ENCODE data around the gene UGT1A8.
"Not testable (repeated sequence)": the region's sequence is repeated elsewhere in the genome, so short reads cannot be mapped to it uniquely, and the experiment has no call there.

Gene UGT1A8

GRCh38 chr2:233736868-233737653 lies 119.6 kb downstream of the UGT1A8 start:
- H3K36me3 ChIP-seq (ENCODE audit: control insufficient read depth in 4 of 4, insufficient read depth in 4 of 4, low read length in 3 of 4); CTCF ChIA-PET; H3K4me3 ChIP-seq (ENCODE audit: control insufficient read depth in 1 of 7, extremely low read depth in 1 of 7, insufficient read depth in 4 of 7, low read depth in 2 of 7, low read length in 6 of 7); H3K27me3 ChIP-seq (replicated peaks in 2 of 5; ENCODE audit: control insufficient read depth in 4 of 5, insufficient read depth in 5 of 5, low read length in 4 of 5); POLR2A ChIA-PET; H3K27ac ChIP-seq (ENCODE audit: insufficient read depth in 1 of 2, low read depth in 1 of 2, low read length in 2 of 2, poor library complexity in 1 of 2, severe bottlenecking in 2 of 2); H3K4me1 ChIP-seq (ENCODE audit: control extremely low read depth in 1 of 4, control insufficient read depth in 4 of 4, insufficient read depth in 4 of 4, low read length in 3 of 4); H3K9me3 ChIP-seq (ENCODE audit: control extremely low read depth in 1 of 5, control insufficient read depth in 4 of 5, insufficient read depth in 2 of 5, low read depth in 1 of 5, low read length in 4 of 5); DNase-seq: not testable (repeated sequence)
- 96% methylated on average over 12 of the region's 14 CpGs for WGBS (ENCODE audit: insufficient coverage)

- Histone ChIP-seq H3K36me3 (ENCODE audit: control insufficient read depth in 4 of 4, insufficient read depth in 4 of 4, low read length in 3 of 4) (no peaks in the 10 kb centered on the region), H3K27ac (ENCODE audit: insufficient read depth in 1 of 2, low read depth in 1 of 2, low read length in 2 of 2, poor library complexity in 1 of 2, severe bottlenecking in 2 of 2) (no peak overlapping the region), H3K27me3 (replicated peaks in 2 of 5; ENCODE audit: control insufficient read depth in 4 of 5, insufficient read depth in 5 of 5, low read length in 4 of 5) (peaks cover 0 to 6% (median 0%) of the 10 kb centered on the region in 5 experiments), H3K4me3 (ENCODE audit: control insufficient read depth in 1 of 7, extremely low read depth in 1 of 7, insufficient read depth in 4 of 7, low read depth in 2 of 7, low read length in 6 of 7) (no peak overlapping the region), H3K9me3 (ENCODE audit: control extremely low read depth in 1 of 5, control insufficient read depth in 4 of 5, insufficient read depth in 2 of 5, low read depth in 1 of 5, low read length in 4 of 5) (peaks cover 0 to 3% (median 0%) of the 10 kb centered on the region in 5 experiments), H3K4me1 (ENCODE audit: control extremely low read depth in 1 of 4, control insufficient read depth in 4 of 4, insufficient read depth in 4 of 4, low read length in 3 of 4) (no peaks in the 10 kb centered on the region)
- CTCF ChIA-PET, result no interaction called here
- POLR2A ChIA-PET, result no interaction called here
- no peak for DNase-seq
- WGBS (ENCODE audit: insufficient coverage), result 100% methylated on average over 1 of the region's 2 CpGs
These were observed 123.4 kb downstream of the UGT1A8 start for GRCh38 chr2:233740870-233741269.

GRCh38 chr2:233743464-233744259 lies 126.2 kb downstream of the UGT1A8 start:
- Histone ChIP-seq H3K36me3 (ENCODE audit: control insufficient read depth in 4 of 4, insufficient read depth in 4 of 4, low read length in 3 of 4) (no peaks in the 10 kb centered on the region), H3K27me3 (replicated peaks in 2 of 5; ENCODE audit: control insufficient read depth in 4 of 5, insufficient read depth in 5 of 5, low read length in 4 of 5) (peaks cover 0 to 12% (median 2%) of the 10 kb centered on the region in 5 experiments), H3K27ac (ENCODE audit: insufficient read depth in 1 of 2, low read depth in 1 of 2, low read length in 2 of 2, poor library complexity in 1 of 2, severe bottlenecking in 2 of 2) (no peak overlapping the region), H3K4me3 (ENCODE audit: control insufficient read depth in 1 of 7, extremely low read depth in 1 of 7, insufficient read depth in 4 of 7, low read depth in 2 of 7, low read length in 6 of 7) (no peak overlapping the region), H3K9me3 (ENCODE audit: control extremely low read depth in 1 of 5, control insufficient read depth in 4 of 5, insufficient read depth in 2 of 5, low read depth in 1 of 5, low read length in 4 of 5) (peaks cover 0 to 1% (median 0%) of the 10 kb centered on the region in 5 experiments), H3K4me1 (ENCODE audit: control extremely low read depth in 1 of 4, control insufficient read depth in 4 of 4, insufficient read depth in 4 of 4, low read length in 3 of 4) (no peaks in the 10 kb centered on the region)
- CTCF ChIA-PET, result no interaction called here
- POLR2A ChIA-PET, result no interaction called here
- WGBS (ENCODE audit: insufficient coverage), result 97% methylated on average over 35 of the region's 46 CpGs
- DNase-seq, result no peak

GRCh38 chr2:233745073-233745755 lies 127.8 kb downstream of the UGT1A8 start:
- no peak for DNase-seq
- H3K27me3 ChIP-seq (replicated peaks in 2 of 5; ENCODE audit: control insufficient read depth in 4 of 5, insufficient read depth in 5 of 5, low read length in 4 of 5), result peaks cover 0 to 12% (median 2%) of the 10 kb centered on the region in 5 experiments
- ChIA-PET CTCF (no interaction called here), POLR2A (no interaction called here)
- H3K36me3 ChIP-seq (ENCODE audit: control insufficient read depth in 4 of 4, insufficient read depth in 4 of 4, low read length in 3 of 4), result no peaks in the 10 kb centered on the region
- peaks cover 0 to 1% (median 0%) of the 10 kb centered on the region in 5 experiments for H3K9me3 ChIP-seq (ENCODE audit: control extremely low read depth in 1 of 5, control insufficient read depth in 4 of 5, insufficient read depth in 2 of 5, low read depth in 1 of 5, low read length in 4 of 5)
- no peak overlapping the region for H3K27ac ChIP-seq (ENCODE audit: insufficient read depth in 1 of 2, low read depth in 1 of 2, low read length in 2 of 2, poor library complexity in 1 of 2, severe bottlenecking in 2 of 2)
- H3K4me1 ChIP-seq (ENCODE audit: control extremely low read depth in 1 of 4, control insufficient read depth in 4 of 4, insufficient read depth in 4 of 4, low read length in 3 of 4), result no peaks in the 10 kb centered on the region
- WGBS (ENCODE audit: insufficient coverage), result 93% methylated on average over 2 of the region's 5 CpGs
- H3K4me3 ChIP-seq (ENCODE audit: control insufficient read depth in 1 of 7, extremely low read depth in 1 of 7, insufficient read depth in 4 of 7, low read depth in 2 of 7, low read length in 6 of 7), result no peak overlapping the region

- H3K9me3 ChIP-seq (ENCODE audit: control extremely low read depth in 1 of 5, control insufficient read depth in 4 of 5, insufficient read depth in 2 of 5, low read depth in 1 of 5, low read length in 4 of 5); H3K27ac ChIP-seq (ENCODE audit: insufficient read depth in 1 of 2, low read depth in 1 of 2, low read length in 2 of 2, poor library complexity in 1 of 2, severe bottlenecking in 2 of 2); H3K4me3 ChIP-seq (ENCODE audit: control insufficient read depth in 1 of 7, extremely low read depth in 1 of 7, insufficient read depth in 4 of 7, low read depth in 2 of 7, low read length in 6 of 7); H3K4me1 ChIP-seq (ENCODE audit: control extremely low read depth in 1 of 4, control insufficient read depth in 4 of 4, insufficient read depth in 4 of 4, low read length in 3 of 4); H3K36me3 ChIP-seq (ENCODE audit: control insufficient read depth in 4 of 4, insufficient read depth in 4 of 4, low read length in 3 of 4); DNase-seq; CTCF ChIA-PET; POLR2A ChIA-PET: not testable (repeated sequence)
- 89% methylated on average over 2 of the region's 2 CpGs for WGBS (ENCODE audit: insufficient coverage)
- peaks cover 0 to 12% (median 2%) of the 10 kb centered on the region in 5 experiments for H3K27me3 ChIP-seq (replicated peaks in 2 of 5; ENCODE audit: control insufficient read depth in 4 of 5, insufficient read depth in 5 of 5, low read length in 4 of 5)
These were observed 128.4 kb downstream of the UGT1A8 start for GRCh38 chr2:233745838-233746237.

- H3K36me3 ChIP-seq (ENCODE audit: control insufficient read depth in 4 of 4, insufficient read depth in 4 of 4, low read length in 3 of 4), result no peaks in the 10 kb centered on the region
- H3K4me3 ChIP-seq (ENCODE audit: control insufficient read depth in 1 of 7, extremely low read depth in 1 of 7, insufficient read depth in 4 of 7, low read depth in 2 of 7, low read length in 6 of 7), result no peak overlapping the region
- peaks cover 0 to 7% (median 3%) of the 10 kb centered on the region in 5 experiments for H3K9me3 ChIP-seq (ENCODE audit: control extremely low read depth in 1 of 5, control insufficient read depth in 4 of 5, insufficient read depth in 2 of 5, low read depth in 1 of 5, low read length in 4 of 5)
- WGBS (ENCODE audit: insufficient coverage), result 90% methylated on average over 8 of the region's 10 CpGs
- ChIA-PET POLR2A (no interaction called here), CTCF (no interaction called here)
- no peak overlapping the region for H3K27ac ChIP-seq (ENCODE audit: insufficient read depth in 1 of 2, low read depth in 1 of 2, low read length in 2 of 2, poor library complexity in 1 of 2, severe bottlenecking in 2 of 2)
- peaks cover 0 to 12% (median 0%) of the 10 kb centered on the region in 5 experiments for H3K27me3 ChIP-seq (replicated peaks in 2 of 5; ENCODE audit: control insufficient read depth in 4 of 5, insufficient read depth in 5 of 5, low read length in 4 of 5)
- H3K4me1 ChIP-seq (ENCODE audit: control extremely low read depth in 1 of 4, control insufficient read depth in 4 of 4, insufficient read depth in 4 of 4, low read length in 3 of 4), result no peaks in the 10 kb centered on the region
- DNase-seq, result no peak
These were observed 129.2 kb downstream of the UGT1A8 start for GRCh38 chr2:233746475-233747282.

Measured in common myeloid progenitor, CD34-positive (primary cell).